Calu3 (cell line): ENCODE results near the gene FAM107A. TPM values are rescaled to one million over a fixed set of nuclear protein-coding genes. Genes with fewer than 3 reads are reported as not detected.
A peak's percentile ranks its signal among the peaks of the same experiment; 100 is the strongest.

Source experiments
- BruUV-seq: library from RNA; stranded (reverse); fragments of 400-500 nt; replicated peaks from 2 replicates; lab custom pipeline; 2021; lab: Mats Ljungman, UMichigan
- CTCF ChIA-PET: fragments of 300-600 bp; sonication (Branson Sonifier 250); formaldehyde crosslinking; loops from one replicate; lab custom pipeline; 2022; ENCODE audit warnings: antibody characterized with exemption; lab: Charles Lee
- DNase-seq: peaks from one replicate; pipeline ENCODE4 v3.0.0; 2022
- H3K27ac Mint-ChIP-seq: one replicate; pipeline ENCODE4 v1.8.0; 2022; ENCODE audit warnings: mixed read lengths; ENCODE audit not compliant: unreplicated experiment
- H3K27me3 Mint-ChIP-seq: one replicate; pipeline ENCODE4 v1.8.0; 2022; ENCODE audit warnings: mixed read lengths; ENCODE audit not compliant: unreplicated experiment
- H3K36me3 Mint-ChIP-seq: one replicate; pipeline ENCODE4 v1.8.0; 2022; ENCODE audit warnings: mild to moderate bottlenecking, moderate library complexity, mixed read lengths; ENCODE audit not compliant: insufficient read depth, unreplicated experiment
- H3K4me1 Mint-ChIP-seq: one replicate; pipeline ENCODE4 v1.8.0; 2022; ENCODE audit warnings: mild to moderate bottlenecking, low read depth, mixed read lengths; ENCODE audit not compliant: unreplicated experiment
- H3K4me3 Mint-ChIP-seq: one replicate; pipeline ENCODE4 v1.8.0; 2022; ENCODE audit warnings: mild to moderate bottlenecking, low read depth, moderate library complexity, mixed read lengths; ENCODE audit not compliant: unreplicated experiment
- H3K9me3 Mint-ChIP-seq: one replicate; pipeline ENCODE4 v1.8.0; 2022; ENCODE audit warnings: low read depth, mixed read lengths; ENCODE audit not compliant: unreplicated experiment
- intact Hi-C: fragments of 100-400 bp; cut with micrococcal nuclease; formaldehyde crosslinking; loops from one replicate; pipeline ENCODE4 v1.10.0; 2022; ENCODE audit not compliant: unreplicated experiment
- total RNA-seq: library from RNA; stranded (reverse); gene quantifications from 2 replicates; pipeline ENCODE4 v1.2.3, GENCODE V29; 2022
- TF ChIP-seq, protein P1 (sequence below): fragments of 200-600 bp; IDR thresholded peaks from one replicate; pipeline ENCODE4 v1.8.0; 2022; ENCODE audit warnings: antibody characterized with exemption; ENCODE audit not compliant: unreplicated experiment

The FAM107A gene
- total RNA-seq, 1 experiment from 2014 or later = not detected

DNA sequence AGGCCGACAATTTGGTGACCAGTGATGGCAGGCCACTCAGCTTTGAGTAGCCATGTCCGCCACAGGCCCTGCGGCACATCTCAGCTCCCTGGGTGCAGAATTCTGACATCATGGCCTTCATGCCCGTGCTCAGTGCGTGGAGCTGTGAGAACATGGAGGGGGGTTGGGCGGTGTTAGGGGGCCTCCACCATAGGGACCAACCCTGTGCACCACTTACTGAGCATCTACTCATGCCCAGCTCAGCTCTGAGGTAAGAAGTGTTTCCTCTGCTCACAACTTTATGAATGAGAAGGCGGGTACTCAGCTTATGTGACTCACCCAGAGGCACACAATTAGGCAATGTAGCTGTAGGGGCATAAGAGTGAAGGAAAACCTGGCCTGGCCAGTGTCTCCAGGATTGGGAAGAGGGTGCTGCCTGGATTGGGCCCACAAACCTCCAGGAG lies 50.7 kb downstream of the FAM107A start:
- peak; percentile 51 for DNase-seq
- TF ChIP-seq, protein P1, sequence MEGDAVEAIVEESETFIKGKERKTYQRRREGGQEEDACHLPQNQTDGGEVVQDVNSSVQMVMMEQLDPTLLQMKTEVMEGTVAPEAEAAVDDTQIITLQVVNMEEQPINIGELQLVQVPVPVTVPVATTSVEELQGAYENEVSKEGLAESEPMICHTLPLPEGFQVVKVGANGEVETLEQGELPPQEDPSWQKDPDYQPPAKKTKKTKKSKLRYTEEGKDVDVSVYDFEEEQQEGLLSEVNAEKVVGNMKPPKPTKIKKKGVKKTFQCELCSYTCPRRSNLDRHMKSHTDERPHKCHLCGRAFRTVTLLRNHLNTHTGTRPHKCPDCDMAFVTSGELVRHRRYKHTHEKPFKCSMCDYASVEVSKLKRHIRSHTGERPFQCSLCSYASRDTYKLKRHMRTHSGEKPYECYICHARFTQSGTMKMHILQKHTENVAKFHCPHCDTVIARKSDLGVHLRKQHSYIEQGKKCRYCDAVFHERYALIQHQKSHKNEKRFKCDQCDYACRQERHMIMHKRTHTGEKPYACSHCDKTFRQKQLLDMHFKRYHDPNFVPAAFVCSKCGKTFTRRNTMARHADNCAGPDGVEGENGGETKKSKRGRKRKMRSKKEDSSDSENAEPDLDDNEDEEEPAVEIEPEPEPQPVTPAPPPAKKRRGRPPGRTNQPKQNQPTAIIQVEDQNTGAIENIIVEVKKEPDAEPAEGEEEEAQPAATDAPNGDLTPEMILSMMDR = no peak
- H3K27me3 Mint-ChIP-seq = no peaks in the 10 kb centered on the region
- intact Hi-C loops = no loop called here
- H3K9me3 Mint-ChIP-seq = peaks cover 3% of the 10 kb centered on the region
- peak overlapping the region; percentile 76 for H3K27ac Mint-ChIP-seq
- H3K4me1 Mint-ChIP-seq = peaks cover 28% of the 10 kb centered on the region
- no peak overlapping the region for H3K4me3 Mint-ChIP-seq
- no TSS peak for BruUV-seq
- peaks cover 5% of the 10 kb centered on the region for H3K36me3 Mint-ChIP-seq
- CTCF ChIA-PET = interaction anchor here (0.7 to 1.1 kb wide), 3 partner anchors 9 to 200 kb away, joined by 3 read pairs; no protein-coding TSS in a partner anchor

DNA sequence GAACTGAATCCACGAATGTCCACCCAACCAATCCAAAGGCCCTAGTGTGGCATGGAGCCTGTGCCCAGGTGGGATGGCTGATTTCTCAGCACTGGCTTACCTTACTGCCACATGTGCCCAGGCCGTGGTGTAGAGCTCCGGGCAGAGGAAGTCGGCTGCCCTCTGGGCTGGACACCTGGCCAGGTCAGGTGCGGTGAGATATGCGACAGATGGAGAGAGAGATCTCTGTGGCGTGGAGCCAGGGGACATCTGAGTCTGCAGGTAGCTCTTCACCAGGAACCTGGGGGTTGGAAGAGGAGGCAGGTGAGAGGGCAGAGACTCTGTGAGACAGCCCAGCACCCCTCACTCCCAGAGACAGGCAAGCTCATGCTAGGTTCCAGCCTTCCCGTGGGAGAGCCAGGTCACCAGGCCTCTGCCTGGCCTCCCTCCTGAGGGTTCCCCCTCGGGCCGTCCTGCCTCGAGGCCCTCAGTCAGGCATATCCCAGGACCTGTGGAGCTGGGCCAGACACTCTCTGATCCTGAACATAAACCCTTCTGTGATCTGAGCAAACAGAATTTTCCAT lies 52.8 kb downstream of the FAM107A start:
- Mint-ChIP-seq H3K36me3 (peaks cover 5% of the 10 kb centered on the region), H3K4me3 (no peak overlapping the region), H3K27ac (no peak overlapping the region), H3K4me1 (peaks cover 28% of the 10 kb centered on the region), H3K9me3 (peaks cover 3% of the 10 kb centered on the region), H3K27me3 (no peaks in the 10 kb centered on the region)
- intact Hi-C loops = no loop called here
- CTCF ChIA-PET = no interaction called here
- TF ChIP-seq, protein P1 = no peak
- no peak for DNase-seq
- BruUV-seq = no TSS peak

DNA sequence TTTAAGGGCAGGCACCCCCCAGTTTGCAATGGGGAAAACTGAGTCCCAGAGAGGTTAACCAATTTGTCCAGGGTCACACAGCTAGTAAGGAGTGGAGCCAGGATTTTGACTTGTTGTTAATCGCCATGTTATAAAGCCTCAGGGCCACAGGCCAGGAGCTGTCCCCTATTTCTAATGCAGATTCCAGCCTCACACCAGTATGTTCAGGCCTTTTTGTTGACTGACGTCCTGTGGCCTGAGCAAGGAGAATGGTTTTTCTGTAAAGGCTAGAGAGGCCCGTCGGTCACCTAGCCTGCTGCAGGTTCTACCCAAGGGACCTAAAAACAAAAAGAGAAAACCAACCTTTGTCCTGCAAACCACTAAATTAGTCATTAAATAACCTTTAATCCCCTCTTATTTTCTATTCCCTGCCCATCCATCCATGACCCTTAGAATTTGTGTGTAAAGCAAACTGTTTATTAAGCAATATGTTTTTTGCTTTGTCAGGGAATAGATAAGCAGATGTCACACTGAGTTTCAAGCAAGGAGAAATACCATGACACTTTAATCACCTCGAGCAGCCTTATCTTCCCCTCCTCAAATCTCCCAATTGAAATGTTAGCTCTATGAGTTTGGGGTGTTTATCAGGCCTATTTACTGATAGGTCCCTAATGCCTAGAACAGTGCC lies 54.3 kb downstream of the FAM107A start:
- Mint-ChIP-seq H3K27ac (no peak overlapping the region), H3K9me3 (peaks cover 3% of the 10 kb centered on the region), H3K4me3 (no peak overlapping the region), H3K27me3 (no peaks in the 10 kb centered on the region), H3K4me1 (peaks cover 20% of the 10 kb centered on the region), H3K36me3 (peaks cover 5% of the 10 kb centered on the region)
- TF ChIP-seq, protein P1 = no peak
- intact Hi-C loops = no loop called here
- CTCF ChIA-PET = interaction anchor here (1.2 kb wide), 1 partner anchor 31 kb away, joined by 3 read pairs; the partner anchor contains the start of gene KCTD6
- BruUV-seq = no TSS peak
- DNase-seq = no peak

- peaks cover 3% of the 10 kb centered on the region for H3K9me3 Mint-ChIP-seq
- TF ChIP-seq, protein P1 = no peak
- DNase-seq = no peak
- intact Hi-C loops = no loop called here
- CTCF ChIA-PET = interaction anchor here (1.2 kb wide), 1 partner anchor 30 kb away, joined by 3 read pairs; the partner anchor contains the start of gene KCTD6
- H3K27ac Mint-ChIP-seq = no peak overlapping the region
- no peaks in the 10 kb centered on the region for H3K27me3 Mint-ChIP-seq
- H3K4me1 Mint-ChIP-seq = peaks cover 18% of the 10 kb centered on the region
- no TSS peak for BruUV-seq
- peaks cover 4% of the 10 kb centered on the region for H3K36me3 Mint-ChIP-seq
- no peak overlapping the region for H3K4me3 Mint-ChIP-seq
These were observed 55.1 kb downstream of the FAM107A start for GRCh38 chr3:58521917-58522631.
